NCI-H128 (cell line): ENCODE data around the gene DOCK10.

ENCODE experiments used
- DNase-seq: peaks from one replicate; lab custom pipeline; 2025; ENCODE audit not compliant: unreplicated experiment; lab: John Stamatoyannopoulos, UW

The DOCK10 gene

DNA sequence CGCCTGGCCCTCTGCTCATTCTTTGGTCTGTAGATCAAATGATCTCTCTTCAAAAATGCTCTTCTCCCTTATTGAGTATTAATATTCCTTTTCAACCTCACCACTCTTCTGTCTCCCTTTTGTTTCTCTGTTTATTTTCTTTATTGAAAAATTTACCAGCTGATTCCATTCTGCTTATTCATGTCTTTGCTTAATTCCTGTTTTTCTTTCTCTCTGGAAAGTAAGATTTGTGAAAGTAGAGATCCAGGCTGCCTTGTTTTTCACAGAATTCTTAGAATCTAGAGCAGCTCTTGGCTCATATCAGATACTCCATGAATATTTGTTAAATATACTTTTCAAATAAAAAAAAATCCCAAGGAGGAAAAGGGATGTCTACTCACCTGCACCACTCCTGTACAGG lies 157.0 kb downstream of the DOCK10 start:
- no peak for DNase-seq

DNA sequence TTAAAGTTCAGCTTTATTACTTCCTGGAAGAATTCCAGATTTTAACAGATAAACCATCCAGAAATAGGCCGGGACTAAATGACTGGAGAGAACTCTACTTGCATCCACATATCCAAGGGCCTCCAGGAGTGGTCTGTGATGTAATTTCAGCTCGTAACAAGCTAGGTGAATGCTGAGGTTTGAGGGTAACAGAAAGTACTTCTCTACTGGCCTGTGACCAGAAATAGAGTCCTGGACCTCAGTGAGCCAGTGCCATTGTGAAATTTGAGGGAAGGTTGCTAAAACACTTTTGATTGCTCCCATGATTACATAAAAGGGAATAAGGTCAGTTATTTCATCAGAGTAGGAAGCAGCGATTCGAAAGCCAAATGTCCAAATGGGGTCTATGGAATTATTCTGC lies 158.1 kb downstream of the DOCK10 start:
- no peak for DNase-seq

DNA sequence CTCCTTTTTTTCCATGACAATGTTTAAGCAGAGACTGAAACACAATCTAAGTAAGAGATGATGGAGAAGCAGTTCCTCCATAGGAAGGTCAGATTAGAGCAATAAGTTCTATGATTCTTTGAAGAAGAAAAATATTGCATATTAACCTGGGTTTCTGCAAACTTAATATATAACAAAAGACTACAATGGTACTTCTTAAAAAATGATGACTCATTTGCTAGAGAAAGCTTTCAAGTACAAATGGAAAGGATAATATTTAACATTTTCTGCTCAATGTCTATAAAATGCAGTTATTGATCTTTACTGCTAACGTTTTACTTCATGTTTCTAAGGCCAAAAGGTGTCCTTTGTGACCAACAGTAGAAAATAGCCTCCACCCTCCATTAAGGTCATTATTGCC lies 158.6 kb downstream of the DOCK10 start:
- no peak for DNase-seq

DNA sequence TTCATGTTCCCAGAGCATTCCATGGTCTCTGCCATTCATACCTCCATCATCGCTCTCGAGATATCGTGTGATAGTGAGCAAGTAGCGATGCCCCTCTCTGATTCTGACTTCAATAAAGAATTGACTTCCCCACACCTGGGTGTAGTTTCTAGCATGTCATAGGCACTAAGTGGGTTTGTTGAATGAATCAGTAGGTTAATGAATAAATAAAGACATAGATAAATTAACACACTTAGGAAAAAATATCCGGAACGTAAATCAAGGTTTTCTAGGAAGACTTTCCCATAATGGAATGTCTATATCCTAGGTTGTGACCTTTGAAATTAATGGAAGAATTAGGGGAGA lies 159.1 kb downstream of the DOCK10 start:
- DNase-seq, result no peak

DNA sequence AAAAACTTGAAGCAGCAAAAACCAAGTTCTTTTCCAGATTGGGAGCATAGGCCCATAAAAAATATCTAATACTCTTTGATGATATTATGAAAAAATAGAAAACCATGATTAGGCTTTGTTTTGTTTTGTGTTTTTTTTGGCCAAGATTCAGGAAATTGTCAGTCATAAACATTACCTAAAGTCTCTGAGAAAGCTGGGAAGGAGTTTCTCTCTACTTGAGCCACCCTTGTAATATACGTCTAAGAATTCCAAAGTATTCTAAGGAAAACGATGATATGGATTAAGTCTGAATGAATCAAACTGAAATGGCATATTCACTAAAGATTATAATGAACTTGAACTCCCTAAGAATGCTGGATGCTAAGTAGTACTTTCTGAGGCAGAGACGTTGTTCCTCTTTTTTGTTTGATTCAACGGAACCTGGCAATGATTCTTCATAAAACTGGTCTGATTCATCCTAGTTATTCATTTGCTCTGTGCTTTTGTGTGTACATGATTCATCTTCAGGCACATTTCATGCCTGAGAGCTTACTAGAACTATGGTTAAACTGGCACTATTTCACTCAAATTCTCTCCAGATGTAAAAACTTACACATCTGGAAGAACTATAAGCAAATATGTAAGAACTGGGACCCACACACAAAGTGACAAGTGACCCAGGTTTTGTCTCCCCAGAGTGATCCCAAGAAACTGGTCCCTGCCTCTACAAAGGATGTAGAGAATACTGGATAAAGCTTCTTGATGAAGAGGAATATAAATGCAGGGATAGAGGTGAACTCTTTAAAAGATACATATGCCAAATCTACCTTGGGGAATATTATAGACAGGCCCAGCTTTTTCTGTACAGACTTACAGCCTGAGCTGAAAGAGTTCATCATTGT lies 159.7 kb downstream of the DOCK10 start:
- no peak for DNase-seq

DNA sequence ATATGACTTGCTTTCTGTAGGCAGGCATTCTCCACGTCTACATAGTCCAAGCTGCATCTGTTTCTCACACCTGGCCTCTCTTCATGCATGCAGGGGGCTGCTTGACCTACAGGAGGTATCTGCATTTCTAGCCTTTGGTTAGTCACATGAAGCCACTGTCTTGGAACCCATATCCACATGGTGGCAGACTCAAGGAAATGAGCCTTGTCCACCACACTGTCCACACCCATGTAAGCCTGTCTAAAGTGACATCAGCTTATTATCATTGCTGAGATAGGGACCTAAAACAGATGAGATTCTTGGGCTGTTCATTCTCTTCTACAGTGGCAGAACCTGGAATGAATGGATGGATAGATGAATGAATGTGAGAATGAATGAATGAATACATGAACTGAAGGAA lies 160.4 kb downstream of the DOCK10 start:
- DNase-seq, result no peak

DNA sequence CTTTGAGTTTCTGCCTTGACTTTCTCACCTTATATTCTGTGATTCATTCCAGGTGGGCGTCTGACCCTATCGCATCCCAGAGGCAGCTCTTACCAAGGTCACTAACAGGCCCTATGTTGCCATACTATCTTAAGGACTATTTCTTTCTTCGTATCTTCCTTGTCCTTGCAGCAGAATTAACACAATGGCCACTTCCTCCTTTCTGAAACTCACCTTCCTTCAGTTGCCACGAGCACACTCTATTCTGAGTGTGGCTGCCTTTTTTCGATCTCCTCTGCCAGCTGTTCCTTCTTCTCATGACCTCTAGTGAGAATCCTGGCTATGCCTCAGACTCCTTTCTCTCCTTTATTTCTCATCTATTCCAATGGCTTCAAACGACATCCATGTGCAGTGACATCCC lies 165.7 kb downstream of the DOCK10 start:
- no peak for DNase-seq

DNA sequence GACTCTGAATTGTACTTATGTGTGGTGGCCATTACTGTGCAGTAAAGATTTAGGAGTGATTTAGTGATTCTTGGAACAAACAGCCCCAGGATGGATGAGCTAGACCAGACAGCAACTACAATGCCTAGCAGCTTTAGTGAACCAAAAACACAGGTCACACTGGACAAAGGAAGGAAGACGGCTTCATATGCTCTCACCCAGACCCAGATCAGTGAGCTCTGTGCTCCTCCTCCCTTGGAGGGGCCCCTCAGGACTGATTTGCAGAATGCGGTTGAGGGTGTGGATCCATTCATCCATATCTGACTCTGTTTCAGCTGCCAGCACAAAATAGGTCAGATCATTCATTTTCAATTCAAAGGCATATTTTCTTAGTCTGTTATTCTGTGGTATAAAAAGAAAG lies 166.4 kb downstream of the DOCK10 start:
- no peak for DNase-seq

DNA sequence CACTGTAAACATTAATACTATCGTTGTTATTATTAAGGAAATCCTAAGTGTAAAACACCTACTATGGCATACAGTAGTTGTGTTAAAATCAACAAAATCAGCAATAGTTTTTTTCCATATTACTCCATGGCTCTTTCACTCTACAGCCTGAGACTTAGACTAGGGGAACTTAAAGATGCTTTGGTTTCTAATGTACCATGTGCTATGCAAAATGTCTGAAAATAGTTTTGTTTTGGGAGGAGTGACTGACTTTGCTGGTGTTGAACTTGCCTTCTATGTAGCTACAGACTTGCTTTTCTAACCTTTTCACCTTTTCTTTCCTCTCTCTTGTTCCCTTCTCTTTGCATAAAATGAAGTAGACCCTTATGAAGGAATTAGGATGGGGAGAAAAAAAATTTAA lies 167.1 kb downstream of the DOCK10 start:
- no peak for DNase-seq

DNA sequence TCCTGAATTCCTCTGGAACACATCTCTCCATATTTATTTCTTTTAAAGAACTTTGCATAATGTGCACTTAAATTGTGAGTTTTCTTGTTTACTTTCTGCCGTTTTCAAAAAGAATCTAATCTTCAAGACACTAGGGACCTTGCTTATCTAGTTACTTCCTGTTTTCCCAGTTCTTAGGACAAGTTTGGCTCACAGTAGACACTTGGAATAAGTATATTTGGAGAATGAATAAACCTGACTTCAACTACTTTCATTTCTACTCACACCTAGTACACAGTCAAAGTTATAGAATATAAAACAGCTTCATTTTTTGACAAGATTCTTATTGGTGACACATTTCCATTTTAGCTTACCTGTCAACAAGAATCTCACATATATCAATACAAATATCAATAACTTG lies 170.5 kb downstream of the DOCK10 start:
- DNase-seq, result no peak

DNA sequence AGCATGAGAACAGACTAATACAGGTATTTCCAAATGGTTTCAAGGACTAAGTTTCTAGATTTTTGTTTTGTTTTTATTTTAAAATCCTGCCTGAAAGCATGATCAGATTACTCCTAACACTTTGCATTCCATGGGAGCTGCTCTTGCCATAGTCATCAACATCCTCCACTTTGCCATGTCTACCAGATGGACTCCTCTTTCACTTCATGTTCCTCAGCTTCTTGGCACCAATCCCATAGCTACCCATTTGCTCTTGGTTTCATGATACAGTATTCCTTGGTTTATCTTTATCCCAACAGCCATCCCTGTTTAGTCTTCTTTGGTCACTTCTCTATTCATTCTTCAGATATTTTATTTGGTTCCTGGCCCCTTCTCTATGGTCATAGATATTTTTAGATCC lies 171.9 kb downstream of the DOCK10 start:
- no peak for DNase-seq

DNA sequence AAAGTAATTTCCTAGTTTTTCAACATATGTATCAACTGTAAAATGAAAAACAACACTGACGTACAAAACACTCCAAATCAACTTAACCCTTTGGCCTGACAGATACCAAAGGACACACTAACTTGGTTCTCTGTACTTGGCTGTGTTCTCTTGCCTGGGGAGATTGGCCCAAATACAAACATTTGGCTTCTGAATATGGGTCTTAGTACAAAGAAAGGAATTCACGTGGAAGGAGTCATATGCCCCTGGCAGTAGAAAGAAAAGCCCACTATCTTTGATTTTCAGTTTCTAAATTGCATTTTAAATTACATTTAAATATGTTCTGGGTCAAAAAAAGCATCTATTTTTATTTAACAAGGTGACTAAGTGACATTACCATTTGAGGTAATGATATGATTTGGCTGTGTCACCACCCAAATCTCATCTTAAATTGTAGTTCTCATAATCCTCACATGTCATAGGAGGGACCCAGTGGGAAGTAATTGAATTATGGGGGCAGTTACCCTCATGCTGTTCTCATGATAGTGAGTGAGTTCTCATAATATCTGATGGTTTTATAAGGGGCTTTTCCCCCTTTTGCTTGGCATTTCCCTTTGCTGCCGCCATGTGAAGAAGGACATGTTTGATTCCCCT lies 172.6 kb downstream of the DOCK10 start:
- no peak for DNase-seq

DNA sequence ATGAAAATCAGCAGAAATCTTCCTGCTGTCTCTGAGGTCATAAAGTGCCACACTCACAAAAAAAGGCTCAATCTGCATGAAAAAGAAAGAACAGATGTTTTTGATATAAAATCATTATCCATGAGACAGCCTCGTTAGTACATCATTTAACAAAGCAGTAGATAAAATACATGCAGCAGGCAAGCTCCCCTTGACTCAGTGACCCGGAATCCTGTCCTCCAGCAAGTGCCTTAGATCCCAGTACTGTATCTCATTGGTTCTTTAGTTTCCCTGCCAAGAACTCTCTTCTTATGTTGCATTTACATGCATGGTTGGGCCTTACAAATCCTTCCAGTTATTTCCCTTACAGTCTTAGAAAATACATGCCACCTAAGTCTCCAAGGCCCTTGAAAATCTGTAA lies 177.3 kb downstream of the DOCK10 start:
- no peak for DNase-seq

DNA sequence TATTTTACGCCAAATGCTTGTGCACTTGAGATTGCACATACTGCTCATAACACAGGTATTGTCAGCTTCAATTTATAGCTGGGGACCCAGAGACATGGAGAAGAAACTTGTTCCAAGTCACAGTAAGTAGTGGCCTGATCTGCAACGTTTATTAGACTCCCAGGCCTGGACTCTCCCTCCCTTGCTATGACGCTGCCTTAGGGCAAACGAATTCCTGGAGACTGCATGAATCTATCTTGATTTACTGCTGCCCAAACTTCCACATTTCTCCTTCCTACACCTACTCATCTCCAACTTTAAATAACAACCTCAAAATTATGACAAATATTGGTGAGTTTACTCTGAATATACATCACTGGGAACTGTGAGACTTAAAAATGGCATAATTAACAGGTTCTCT lies 181.0 kb downstream of the DOCK10 start:
- no peak for DNase-seq

DNA sequence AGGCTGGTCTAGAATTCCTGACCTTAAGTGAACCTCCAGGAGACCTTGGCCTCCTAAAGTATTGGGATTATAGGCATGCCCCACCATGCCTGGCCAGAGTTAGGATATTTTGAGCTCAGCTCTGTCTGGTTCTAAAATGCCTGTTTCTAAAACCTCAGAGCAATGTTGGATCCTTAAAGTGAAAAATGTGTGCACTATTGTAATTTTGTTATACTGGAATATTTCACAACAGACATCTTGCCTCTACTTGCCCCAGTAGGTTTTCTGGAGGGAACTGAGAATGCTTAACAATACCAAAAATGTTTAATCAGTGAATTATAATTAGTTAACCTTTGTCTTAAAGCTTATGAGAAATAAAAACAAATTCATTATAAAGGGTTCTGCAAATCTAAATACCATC lies 181.5 kb downstream of the DOCK10 start:
- no peak for DNase-seq

DNA sequence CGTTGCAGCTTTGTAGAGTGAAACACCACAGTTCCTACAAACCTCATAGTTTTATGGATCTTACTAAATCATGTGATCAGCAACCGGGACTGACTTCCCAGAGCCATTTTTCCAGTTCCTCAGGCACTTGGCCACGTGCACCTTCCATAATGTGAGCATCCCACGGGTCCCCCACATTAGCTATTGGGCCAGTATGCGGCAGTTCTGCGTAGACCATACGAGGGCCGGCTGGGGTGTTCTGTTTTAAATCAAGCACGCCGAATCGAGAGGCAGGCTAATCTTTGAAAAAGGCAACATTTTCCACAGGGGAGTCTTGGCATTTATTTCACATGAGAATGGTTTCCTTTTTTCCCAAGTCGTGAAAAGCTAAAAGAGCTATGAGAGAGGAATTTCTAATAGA lies 190.5 kb downstream of the DOCK10 start:
- no peak for DNase-seq

DNA sequence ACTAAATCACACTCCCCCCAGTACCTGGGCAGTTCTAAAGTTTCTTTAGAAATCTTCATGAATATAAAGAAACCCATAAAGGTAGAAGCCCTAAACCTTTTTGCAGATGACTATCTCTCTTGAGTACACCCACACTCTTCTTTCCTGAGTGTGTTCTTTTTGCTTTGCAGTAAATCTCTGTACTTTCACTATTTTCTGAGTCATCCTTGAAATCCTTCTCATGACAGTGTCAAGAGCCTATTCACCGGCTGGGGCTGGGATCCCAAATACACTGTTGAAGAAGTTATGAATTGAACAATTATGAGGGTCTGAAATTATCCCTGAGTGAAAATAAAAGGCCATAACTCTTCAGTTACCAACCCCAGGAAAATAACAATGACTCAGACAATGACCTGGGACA lies 192.2 kb downstream of the DOCK10 start:
- DNase-seq, result no peak

DNA sequence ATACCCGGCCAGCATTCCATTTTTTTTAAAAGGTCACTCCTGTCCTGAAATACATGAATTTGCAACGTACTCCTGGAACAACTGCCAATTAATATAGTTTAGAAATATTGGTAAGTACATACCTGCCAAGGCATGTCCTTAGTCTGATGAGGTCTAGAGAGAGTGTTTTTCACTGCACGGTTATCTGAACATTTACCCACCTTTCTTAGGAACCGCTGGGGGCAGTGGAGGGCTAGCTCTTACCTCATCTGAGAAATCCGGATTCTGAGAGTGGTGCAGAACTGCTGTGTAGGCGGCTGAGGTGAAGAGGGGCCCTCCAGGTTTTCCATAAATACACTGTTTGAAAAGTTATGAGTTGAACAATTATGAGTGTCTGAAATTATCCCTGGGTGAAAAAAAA lies 193.0 kb downstream of the DOCK10 start:
- DNase-seq, result no peak

DNA sequence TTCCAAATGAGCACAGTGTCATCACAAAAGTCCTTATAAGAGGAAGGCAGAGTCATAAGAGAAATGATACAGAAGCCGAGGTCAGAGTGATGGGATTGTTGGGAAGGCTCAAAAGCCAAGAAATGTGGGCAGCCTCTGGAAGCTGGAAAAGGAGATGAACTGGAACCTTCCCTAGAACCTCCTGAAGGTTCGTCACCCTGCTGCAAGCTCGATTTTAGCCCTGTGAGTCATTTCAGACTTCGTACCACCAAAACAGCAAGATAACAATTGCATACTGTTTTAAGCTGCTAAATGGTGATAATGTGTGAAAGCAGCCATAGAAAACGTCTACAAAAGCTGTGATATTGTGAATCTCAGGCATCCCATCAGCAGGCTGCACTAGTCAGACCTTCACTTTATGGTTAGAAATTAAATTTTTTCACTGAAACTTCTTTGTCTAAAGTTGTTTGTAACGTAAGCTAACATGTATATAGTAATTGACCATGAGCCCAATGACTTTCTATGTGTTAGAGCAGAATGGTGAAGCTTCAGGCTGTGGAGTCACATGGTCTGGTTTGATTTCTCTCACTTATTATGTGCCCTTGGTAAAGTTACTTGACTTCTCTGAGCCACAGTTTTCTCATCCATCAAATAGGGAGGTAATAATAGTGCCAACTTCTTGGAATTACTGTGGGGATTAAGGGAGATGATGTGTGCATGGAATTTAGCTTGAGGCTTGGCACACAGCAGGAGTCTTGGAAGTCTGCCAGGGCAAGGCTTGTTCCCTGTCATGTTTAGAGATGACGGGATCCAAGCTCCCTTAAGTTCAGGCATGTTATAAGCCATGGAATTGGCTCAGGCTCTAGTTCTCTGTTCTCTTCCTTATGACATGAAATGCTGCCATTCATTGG lies 194.1 kb downstream of the DOCK10 start:
- DNase-seq, result no peak

DNA sequence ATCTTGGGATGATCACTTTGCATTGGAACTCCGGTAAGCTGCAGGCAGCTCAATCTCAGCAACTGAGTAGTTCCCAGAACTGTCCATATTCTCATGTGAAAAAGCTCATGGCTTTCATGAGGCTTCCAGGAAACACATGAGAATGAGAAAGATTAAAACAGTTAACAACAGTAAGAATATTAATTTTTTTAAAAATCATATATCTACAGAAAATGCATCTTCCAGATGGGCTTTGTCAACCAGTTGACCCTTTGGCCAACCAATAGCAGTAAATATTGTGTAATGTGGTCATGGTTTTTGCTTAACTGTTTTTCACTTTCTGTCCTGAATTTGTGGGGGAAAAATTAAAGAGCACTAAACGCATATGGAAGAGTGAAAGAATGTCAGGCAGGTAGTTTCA lies 194.9 kb downstream of the DOCK10 start:
- no peak for DNase-seq

DNA sequence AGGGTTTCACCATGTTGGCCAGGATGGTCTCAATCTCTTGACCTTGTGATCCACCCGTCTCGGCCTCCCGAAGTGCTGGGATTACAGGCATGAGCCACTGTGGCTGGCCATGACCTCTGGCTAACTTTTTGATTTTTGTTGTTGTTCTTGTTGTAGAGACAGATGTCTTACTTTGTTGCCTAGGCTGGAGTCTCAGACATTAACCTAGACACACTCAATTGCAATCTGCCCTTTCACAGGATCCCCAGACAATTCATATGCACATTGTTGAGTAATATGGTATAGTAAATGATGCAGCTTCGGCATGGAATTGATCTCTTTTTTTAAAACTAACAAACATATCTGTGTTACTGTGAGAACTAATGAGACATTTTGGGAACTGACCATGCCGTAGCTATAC lies 195.6 kb downstream of the DOCK10 start:
- DNase-seq, result no peak

DNA sequence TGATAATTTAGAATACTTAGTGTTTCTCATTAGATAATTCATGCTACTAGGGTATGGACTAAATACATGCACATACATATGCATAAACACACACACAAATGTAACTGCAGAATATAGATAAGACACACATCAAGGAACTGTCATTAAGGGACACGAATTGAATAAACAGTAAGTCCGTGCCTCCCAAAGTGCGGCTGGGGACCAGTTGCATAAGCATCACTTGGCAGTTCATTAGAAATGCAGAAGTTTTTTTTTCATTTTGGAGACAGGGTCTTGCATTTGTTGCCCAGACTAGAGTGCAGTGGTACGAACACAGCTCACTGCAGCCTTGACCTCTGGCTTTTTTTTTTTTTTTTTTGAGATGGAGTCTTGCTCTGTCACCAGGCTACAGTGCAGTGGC lies 196.1 kb downstream of the DOCK10 start:
- no peak for DNase-seq
